Ishikawa (cell line): ENCODE results near the gene KRTAP10-3.

Source experiments
- CEBPB ChIP-seq: IDR thresholded peaks from 2 replicates; pipeline ENCODE4 v1.6.1; 2012
- CREB1 ChIP-seq: IDR thresholded peaks from 2 replicates; pipeline ENCODE4 v1.6.1; 2012; ENCODE audit warnings: low read depth
- EGR1 ChIP-seq: IDR thresholded peaks from 2 replicates; pipeline ENCODE4 v1.6.1; 2012
- EP300 ChIP-seq: IDR thresholded peaks from 2 replicates; pipeline ENCODE4 v1.6.1; 2012; ENCODE audit warnings: borderline replicate concordance
- FOXM1 ChIP-seq: IDR thresholded peaks from 2 replicates; pipeline ENCODE4 v1.6.1; 2012; ENCODE audit warnings: low read depth, borderline replicate concordance
- NFIC ChIP-seq: IDR thresholded peaks from 2 replicates; pipeline ENCODE4 v1.6.1; 2012
- RAD21 ChIP-seq: IDR thresholded peaks from 2 replicates; pipeline ENCODE4 v1.6.1; 2012; ENCODE audit warnings: low read depth
- TAF1 ChIP-seq: IDR thresholded peaks from 2 replicates; pipeline ENCODE4 v1.6.1; 2012; ENCODE audit warnings: low read depth, mild to moderate bottlenecking
- TCF12 ChIP-seq: IDR thresholded peaks from 2 replicates; pipeline ENCODE4 v1.6.1; 2012; ENCODE audit warnings: low read depth
- TEAD4 ChIP-seq: IDR thresholded peaks from 2 replicates; pipeline ENCODE4 v1.6.1; 2012
- YY1 ChIP-seq: IDR thresholded peaks from 2 replicates; pipeline ENCODE4 v1.6.1; 2012; ENCODE audit warnings: low read depth
- ZBTB7A ChIP-seq: IDR thresholded peaks from 2 replicates; pipeline ENCODE4 v1.6.1; 2012; ENCODE audit warnings: low read depth
- TF ChIP-seq, protein P1 (sequence below): IDR thresholded peaks from 2 replicates; pipeline ENCODE4 v1.6.1; 2012; ENCODE audit warnings: low read depth, mild to moderate bottlenecking
- TF ChIP-seq, protein P2 (sequence below): IDR thresholded peaks from 2 replicates; pipeline ENCODE4 v1.6.1; 2012
- TF ChIP-seq, protein P3 (sequence below): IDR thresholded peaks from 2 replicates; pipeline ENCODE4 v1.6.1; 2012

The KRTAP10-3 gene

DNA sequence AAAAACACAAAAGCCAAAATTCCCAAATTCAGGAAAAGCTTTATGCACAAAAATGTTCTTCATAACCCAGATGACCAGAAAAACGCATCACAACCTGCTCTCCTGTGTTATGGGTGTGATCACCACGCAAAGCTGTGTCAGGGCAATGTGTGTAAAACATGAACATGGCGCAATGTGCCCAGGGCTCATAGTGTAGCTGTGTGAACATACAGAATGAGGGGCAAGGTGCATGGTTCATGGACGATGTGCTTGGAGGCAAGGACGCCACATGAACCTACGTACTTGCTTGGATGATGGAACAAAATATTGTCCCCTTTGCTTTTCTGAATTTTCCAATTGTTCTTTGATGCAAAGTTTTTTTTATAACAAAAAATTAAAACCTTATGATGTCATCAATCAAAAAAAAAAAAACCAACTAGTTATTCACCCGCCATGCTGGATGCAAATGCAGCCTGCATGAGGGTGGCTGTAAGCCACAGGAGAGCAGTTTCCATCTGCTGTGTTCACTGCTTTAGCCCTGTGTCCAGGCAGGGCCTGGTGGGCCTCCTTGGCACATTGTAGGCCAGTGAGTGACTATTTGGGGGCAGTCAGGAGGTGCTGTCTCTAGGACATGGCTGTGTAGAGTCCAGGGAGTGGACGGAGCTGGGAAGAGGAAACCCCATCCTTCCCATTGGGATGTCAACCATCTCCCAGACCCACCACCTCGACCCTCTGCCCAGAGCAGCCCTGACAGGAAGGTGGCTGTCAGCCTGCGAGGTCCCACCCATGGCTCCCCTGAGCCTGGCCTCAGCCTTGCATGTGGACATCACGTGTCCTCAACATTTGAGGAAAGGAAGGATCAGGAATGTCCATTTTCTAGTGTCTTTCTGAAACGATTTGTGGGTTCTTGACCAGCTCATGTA is 32.2 kb downstream of the KRTAP10-3 start:
- no peak for TF ChIP-seq ZBTB7A
- no peak for TF ChIP-seq YY1
- no peak for TF ChIP-seq EP300
- no peak for TF ChIP-seq TCF12
- TF ChIP-seq, protein P1, sequence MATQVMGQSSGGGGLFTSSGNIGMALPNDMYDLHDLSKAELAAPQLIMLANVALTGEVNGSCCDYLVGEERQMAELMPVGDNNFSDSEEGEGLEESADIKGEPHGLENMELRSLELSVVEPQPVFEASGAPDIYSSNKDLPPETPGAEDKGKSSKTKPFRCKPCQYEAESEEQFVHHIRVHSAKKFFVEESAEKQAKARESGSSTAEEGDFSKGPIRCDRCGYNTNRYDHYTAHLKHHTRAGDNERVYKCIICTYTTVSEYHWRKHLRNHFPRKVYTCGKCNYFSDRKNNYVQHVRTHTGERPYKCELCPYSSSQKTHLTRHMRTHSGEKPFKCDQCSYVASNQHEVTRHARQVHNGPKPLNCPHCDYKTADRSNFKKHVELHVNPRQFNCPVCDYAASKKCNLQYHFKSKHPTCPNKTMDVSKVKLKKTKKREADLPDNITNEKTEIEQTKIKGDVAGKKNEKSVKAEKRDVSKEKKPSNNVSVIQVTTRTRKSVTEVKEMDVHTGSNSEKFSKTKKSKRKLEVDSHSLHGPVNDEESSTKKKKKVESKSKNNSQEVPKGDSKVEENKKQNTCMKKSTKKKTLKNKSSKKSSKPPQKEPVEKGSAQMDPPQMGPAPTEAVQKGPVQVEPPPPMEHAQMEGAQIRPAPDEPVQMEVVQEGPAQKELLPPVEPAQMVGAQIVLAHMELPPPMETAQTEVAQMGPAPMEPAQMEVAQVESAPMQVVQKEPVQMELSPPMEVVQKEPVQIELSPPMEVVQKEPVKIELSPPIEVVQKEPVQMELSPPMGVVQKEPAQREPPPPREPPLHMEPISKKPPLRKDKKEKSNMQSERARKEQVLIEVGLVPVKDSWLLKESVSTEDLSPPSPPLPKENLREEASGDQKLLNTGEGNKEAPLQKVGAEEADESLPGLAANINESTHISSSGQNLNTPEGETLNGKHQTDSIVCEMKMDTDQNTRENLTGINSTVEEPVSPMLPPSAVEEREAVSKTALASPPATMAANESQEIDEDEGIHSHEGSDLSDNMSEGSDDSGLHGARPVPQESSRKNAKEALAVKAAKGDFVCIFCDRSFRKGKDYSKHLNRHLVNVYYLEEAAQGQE = no peak
- no peak for TF ChIP-seq RAD21

DNA sequence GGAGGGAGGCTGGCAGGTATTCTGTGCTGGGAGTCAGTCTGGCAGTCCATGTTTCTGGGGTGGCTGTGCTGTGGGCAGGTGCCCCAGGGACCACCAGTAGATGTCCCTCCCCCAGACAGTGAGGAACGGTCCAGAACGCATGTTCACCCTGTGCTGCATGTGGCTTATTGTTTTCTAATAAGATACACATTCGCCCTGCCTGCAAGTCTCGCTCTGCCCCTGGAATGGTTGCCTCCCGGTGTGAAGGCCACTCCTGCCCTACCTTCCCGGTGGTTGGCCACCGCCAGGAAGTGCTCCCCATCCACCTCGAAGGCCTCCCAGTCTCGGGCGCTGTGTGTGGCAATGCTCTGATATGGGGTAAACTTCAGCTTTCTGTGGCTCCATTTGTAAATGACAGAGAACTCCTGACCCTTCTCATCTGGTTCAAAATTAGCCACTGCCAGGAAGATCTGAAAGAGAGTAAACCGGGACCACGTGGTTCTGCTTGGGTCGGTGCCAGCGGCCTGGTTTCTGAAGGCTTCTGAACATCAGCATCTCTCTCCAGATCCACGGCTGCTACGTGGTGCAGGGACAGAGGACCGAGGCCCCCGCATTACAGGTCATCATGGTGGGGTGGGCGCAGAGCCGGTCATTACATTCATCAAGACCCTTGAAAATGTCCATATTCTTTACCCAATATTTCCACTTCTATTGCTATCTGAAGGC is 33.1 kb downstream of the KRTAP10-3 start:
- TF ChIP-seq NFIC (no peak), TAF1 (no peak), YY1 (no peak), FOXM1 (no peak), ZBTB7A (no peak), RAD21 (no peak)
- TF ChIP-seq, protein P1 = no peak
- TF ChIP-seq, protein P2, sequence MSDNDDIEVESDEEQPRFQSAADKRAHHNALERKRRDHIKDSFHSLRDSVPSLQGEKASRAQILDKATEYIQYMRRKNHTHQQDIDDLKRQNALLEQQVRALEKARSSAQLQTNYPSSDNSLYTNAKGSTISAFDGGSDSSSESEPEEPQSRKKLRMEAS = no peak

DNA sequence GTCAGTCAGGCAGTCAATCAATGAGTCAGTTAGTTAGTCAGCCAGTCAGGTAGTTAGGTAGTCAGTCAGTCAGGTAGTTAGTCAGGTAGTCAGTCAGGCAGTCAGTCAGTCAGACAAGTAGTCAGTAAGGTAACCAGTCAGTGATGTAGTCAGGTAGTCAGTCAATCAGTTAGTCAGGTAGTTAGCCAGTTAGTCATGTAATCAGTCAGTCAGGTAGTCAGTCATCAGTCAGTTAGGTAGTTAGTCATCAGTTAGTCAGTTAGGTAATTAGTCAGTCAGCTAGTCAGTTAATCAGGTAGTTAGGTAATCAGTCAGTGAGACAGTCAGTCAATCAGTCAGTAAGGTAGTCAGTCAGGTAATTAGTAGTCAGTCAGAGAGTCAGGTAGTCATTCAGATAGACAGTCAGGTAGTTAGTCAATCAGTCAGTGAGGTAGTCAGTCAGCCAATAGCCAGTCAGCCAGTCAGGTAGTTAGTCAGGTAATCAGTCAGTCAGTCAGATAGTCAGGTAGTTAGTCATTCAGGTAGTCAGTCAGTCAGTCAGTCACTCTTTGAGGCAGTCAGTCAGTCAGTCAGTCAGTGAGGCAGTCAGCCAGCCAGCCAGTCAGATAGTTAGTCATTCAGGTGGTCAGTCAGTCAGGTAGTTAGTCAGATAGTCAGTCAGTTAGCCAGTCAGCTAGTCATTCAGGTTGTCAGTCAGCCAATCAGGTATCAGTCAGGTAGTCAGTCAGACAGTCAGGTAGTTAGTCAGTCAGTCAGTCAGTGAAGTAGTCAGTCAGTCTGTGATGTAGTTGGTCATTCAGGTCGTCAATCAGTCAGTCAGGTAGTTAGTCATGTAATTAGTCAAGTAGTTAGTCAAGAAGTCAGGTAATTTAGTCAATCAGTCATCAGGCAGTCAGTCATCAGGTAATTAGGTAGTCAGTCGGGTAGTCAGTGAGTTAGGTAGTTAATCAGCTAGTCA is 33.9 kb downstream of the KRTAP10-3 start:
- no peak for TF ChIP-seq TCF12
- TF ChIP-seq, protein P3, sequence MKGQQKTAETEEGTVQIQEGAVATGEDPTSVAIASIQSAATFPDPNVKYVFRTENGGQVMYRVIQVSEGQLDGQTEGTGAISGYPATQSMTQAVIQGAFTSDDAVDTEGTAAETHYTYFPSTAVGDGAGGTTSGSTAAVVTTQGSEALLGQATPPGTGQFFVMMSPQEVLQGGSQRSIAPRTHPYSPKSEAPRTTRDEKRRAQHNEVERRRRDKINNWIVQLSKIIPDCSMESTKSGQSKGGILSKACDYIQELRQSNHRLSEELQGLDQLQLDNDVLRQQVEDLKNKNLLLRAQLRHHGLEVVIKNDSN = no peak
- TF ChIP-seq CREB1 = no peak
- TF ChIP-seq, protein P1 = no peak
- TF ChIP-seq YY1 = no peak
- TF ChIP-seq RAD21 = no peak
- TF ChIP-seq NFIC = no peak
- no peak for TF ChIP-seq TAF1
- no peak for TF ChIP-seq EP300
- no peak for TF ChIP-seq FOXM1
- TF ChIP-seq ZBTB7A = no peak
- no peak for TF ChIP-seq EGR1
- TF ChIP-seq, protein P2 = no peak
- TF ChIP-seq TEAD4 = no peak
- no peak for TF ChIP-seq CEBPB
